ENCODE measurements around the gene MCUB.
"Not testable (repeated sequence)": the region's sequence is repeated elsewhere in the genome, so short reads cannot be mapped to it uniquely, and the experiment has no call there.

The MCUB gene

DNA sequence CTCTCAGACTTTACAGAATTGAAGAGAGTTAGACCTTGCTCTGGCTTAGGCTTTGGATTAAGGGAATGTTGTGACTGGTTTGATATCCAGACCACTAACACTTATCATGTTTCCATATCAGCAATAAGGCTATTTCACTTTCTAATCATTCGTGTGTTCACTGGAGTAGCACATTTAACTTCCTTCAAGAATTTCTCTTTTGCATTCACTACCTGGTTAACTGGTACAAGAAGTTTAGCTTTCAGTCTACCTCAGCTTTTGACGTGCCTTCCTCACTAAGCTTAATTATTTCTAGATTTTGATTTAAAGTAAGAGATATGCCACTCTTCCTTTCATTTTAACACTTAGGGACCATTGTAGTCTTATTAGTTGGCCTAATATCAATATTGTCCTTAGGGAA, 80.6 kb downstream of the MCUB start:
- no peak for DNase-seq

DNA sequence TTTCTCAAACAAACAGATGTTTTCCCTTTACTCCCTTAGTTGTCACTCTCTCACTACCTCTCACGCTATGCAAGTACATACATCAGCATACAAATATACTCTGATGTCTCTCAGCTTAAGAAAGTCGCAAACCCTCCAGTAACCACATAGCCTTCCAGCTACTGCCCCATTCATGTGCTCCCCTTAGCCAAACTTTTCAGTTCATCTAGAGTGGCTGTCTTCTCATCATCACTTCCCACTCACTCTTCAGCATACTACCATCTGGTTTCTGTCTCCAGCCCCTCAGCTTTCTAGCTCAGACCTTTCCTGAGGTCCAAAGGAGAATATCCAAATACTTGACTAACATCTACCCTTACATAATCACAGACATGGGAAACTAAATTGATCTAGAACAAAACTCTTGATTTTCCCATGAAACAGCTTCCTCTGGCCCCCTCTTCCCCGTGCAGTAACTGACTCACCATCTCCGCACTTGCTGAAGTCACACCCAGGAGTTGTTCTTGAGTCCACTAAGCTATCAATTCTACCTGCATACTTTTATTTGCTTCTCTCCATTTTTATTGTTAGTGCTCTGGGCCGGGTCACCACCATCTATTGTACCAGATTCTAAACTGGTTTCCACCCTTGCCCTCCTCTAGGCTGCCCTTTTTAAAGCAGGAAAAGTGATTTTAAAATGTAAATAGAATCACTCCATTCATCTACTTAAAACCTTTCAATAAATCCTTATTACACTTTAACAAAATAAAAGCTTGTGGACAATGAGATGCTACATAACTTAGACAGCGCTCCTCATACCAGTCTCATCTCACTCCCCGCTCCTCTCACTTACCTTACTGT, 86.0 kb downstream of the MCUB start:
- DNase-seq, result no peak

DNA sequence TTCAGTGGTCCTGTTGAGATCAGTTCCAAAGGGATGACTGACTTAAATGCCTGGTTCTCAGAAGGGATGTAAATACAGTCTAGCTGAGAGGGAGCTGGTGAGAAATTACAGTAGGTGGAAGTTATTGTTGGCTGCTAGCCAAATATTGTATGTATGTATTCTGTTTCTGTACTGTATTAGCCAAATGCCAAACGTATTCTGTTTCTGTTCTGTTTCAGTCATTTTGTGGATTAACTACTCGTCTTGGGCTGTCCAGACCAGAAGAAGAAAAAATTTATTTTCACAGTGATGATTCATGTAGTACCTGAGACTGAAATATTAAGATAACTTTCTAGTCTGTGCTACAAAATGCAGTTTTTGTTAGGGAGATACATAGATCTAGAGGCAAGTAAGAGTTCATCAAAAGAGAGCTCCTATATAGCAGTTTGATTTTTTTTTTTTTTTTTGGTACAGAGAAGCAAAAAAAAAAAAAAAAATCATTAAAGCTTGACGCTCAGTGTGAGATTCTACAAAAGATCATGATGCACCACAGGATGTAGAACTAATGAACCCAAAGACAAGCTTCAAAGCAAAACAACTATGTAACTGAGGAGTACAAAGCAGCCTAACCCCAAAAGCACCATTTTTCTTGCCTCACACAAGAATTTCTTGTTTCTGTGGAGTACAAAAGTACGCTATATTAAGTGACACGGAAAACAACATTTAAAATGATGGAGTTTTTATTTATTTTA, 88.4 kb downstream of the MCUB start:
- no peak for DNase-seq

DNA sequence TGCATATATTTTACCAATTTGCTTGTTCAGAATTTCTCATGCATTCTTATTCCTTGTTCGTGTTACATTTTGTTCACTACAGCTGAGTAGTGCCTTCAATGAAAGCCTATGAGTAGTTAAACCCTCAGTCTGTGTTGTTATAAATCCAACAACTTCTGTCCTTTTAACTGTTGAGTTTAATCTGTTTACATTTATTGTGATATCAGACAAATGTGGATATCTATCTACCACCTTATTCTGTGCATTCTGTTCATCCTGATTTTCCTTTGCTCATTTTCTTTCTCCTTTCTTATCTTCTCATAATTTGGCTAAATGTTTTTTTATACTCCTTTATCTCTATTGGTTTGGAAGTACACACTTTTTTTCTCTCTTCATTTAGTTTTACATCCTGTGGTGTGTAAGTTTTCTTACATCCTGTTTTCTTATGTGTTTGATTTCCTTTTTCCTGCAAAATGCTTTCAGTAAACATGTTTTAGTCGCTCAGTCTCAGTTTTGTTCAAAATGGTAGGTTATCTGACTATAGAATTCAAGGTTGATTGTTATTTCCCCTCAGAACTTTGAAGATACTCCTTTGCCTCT, 89.0 kb downstream of the MCUB start:
- DNase-seq, result no peak

DNA sequence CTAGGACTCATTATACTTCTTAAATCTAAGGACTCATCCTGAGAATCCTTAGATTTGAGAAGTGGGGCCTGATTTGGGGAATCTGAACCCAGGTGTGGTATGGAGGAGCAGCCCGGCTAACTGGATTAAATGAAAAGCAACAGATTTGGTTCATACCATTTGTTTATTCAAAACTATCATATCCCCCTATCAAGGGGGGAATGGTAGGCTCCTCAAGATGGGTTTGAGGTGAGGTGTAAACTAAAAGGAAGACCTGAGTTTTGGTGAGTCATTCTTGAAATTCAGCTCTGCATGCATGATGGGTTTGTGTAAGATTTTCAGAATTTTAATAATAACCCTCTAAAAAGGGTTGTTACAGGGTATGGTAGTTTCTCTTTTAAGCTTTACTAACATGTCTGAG, 89.8 kb downstream of the MCUB start:
- DNase-seq, result no peak

DNA sequence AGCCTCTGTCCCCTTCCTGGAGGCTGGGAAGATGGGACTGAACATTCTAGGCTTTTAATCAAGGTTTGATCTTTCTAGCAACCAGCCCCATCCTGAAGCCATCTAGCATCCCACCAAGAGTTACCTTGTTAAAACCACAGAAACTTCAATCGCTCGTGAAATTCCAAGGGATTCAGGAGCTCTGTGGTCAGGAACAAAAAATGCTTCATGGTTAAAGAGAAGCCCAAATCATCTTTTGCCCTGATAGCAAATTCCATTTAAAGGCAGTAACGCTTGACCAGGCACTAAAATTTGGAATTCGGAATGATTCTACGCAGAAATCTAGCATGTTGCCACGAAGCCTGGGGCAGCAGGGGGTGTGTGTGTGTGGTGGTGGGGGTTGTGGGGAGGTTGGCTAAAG, 95.3 kb downstream of the MCUB start:
- no peak for DNase-seq

DNA sequence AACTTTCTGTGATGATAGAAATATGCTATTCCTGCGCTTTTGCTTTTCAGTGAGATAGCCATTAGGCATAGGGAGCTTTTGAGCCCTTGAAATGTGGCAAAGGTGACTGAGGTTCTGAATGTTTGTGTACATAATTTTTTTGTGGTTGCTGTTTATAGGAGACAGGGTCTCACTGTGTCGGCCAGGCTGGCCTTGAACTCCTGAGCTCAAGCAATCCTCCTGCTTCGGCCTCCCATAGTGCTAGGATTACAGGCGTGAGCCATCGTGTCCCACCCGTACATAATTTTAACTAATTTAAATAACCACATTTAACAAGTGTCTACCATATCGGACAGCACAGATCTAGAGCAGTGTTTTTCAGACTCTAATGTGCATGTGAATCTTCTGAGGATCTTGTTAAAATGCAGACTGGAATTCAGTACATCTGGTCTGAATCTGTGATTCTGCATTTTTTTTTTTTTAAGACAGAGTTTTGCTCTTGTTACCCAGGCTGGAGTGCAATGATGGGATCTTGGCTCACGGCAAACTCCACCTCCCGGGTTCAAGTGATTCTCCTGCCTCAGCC, 97.9 kb downstream of the MCUB start:
- no peak for DNase-seq

DNA sequence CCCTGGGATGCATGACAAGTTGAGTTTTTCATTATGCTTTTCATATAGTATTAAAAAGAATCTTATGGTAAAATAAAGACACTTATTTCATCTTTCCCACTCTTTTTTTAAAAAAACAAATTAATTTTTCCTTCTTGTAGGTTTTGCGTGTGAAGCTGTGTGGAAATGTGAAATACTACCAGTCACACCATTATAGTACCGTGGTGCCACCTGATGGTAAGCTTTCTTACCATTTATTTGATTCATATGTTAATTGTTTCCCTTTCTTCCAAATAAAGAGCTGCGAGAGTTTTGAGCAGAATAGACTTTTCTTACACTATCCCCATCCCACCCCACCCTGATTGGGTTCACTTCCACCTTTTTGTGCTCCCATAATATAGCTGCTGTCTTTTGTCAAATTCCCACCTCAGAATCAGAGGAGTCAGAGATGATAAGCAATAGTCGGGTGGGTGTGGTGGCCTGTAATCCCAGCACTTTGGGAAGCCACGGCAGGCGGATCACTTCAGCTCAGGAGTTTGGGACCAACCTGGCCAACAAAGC, 98.9 kb downstream of the MCUB start:
- DNase-seq, result no peak

DNA sequence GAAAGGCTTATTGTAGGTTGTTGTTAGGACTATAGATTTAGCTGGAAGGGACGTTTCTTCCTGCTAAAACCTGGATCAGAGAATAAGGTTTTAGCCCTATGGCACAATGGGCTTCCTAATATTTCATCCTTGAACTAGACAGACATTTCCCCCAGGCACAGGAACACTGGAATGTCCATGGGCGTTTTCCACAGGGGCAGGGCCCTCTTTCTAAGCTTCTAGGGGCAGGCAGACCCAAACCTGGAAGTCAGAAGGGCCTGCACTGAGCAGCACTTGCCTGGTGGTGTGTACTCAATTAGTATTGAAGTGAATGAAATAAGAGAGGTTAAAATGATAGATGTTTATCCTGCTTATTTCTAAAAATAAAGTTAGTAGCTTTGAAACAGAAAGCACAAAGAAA, 102.1 kb downstream of the MCUB start:
- no peak for DNase-seq

DNA sequence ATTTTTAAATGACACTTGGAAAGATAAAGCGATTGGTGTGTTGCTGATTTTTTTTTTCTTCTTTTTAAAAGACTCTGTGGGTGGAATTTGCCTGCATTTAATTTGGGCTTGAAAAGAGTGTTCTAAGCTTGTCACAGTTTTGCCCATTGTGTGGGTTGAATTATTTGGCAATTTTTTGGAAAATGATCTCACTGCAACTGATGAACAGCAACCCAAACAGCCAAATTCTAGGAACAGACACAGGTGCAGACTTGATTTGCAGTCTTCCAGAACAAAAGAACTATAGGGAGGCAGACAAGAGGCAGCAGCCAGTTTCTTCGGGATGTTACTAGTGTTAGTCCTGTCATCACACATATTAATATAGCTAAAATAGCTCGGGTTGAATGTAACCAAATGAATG, 102.7 kb downstream of the MCUB start:
- DNase-seq, result no peak

DNA sequence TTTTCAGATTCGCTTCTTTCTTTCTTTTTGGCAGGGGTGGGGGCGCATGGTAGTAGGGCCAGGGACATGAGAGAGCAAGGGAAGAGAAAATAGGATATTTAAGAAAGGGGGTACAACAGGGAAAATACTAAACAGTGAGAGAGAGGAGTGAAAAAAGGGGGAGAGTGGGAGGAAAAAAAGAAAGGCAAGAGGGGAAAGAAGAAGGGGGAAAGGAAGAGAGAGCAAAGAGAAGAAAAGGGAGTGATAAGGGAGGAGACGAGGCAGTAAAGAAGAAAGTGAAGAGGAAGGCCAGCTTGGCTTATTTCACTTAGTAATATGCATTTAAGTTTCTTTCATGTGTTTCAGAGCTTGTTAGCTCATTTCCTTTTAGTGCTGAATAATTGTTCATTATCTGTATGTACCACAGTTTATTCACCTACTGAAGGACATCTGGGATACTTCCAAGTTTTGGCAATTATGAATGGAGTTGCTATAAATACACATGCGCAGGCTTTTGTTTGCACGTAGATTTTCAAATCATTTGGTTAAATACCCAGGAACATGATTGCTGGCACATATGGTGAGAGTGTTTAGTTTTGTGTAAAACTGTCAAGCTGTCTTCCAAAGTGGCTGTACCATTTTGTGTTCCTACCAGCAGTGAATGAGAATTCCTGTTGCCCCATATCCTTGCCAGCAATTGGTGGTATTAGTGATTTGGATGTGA, 105.9 kb downstream of the MCUB start:
- no peak for DNase-seq

DNA sequence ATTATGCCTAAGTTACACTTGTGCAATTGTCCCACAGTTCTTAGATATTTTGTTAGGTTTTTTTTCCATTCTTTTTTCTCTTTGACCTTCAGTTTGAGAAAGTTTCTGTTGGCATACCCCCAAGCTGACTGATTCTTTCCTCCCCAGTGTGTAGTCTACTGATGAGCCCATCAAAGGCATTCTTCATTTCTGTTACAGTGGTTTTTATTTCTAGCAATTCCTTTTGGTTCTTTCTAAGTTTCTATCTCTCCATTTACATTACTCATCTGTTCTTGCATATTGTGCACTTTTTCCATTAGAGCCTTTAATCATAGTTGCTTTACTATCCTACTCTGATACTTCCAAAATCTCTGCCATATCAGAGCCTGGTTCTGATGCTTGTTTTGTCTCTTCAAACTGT, 111.3 kb downstream of the MCUB start:
- DNase-seq, result no peak

DNA sequence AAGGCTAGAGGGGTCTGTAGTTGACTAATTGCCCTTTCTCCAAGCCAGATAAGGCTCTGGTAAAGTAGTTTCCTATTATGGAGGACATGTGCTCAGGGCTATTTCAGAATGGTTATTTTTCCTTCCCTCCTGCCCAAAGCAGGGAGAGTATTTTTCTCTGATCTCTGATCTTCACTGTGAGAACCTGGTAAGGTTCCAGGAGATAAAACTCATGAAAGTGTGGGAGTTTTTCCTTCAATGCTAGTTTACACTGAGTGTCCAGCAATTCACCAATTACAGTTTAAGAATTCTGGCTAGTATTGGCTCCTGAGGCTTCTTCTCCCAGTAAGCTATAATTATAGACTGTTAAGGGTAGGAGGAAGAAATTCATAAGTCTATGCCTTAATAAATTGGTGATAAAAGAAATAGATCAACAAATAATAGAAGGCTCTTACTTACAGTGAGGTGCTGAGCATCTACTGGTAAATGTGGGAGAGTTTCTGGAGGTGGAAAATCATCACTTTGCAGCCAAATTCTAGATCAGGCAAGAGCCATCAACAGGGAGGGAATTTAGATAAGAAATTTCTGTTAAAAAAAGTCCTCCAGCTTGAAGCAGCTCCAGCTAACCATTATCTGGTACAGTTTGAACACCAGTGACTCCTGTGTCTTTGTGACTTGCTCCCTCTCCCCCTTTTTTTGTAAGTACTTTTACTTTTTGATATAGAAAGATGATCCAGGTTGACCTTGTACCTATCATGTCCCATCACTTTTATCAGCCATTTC, 112.3 kb downstream of the MCUB start:
- no peak for DNase-seq

DNA sequence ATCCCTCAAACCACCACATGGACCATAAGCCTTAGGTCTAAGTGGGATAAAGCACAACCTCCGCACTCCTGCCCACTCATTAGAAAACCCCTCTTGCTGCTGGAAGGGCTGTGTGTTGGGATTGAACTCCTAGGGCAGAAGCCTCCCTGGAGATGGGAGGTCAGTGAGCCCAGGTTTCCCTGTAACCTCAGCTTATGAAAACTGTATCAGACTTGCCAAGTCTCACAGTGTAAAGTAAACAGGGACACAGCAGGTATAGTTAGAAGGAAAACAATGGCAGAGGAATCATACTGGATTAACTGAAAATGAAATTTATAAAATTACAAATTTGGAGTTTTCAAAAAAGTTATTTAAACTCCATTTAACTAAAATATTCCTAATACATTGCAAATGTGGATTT, 113.3 kb downstream of the MCUB start:
- no peak for DNase-seq

DNA sequence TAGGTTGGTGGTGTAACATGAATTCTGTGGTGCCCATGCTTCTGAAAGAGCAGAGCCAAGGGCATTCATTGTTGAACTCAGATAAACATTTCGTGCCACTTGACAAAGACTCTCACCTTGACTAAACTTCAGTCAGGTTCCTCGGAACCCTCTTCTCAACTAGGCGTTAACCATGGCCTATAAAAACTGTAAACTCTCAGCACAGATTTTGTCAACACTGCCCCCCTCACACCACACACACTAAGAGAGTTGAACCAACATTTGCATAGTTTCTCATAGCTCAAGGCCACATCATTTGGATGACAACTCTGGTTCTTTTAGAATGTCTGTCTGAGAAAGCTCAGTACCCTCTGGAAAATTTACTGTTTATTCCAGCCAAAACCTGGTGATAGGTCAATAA, 115.1 kb downstream of the MCUB start:
- no peak for DNase-seq

DNA sequence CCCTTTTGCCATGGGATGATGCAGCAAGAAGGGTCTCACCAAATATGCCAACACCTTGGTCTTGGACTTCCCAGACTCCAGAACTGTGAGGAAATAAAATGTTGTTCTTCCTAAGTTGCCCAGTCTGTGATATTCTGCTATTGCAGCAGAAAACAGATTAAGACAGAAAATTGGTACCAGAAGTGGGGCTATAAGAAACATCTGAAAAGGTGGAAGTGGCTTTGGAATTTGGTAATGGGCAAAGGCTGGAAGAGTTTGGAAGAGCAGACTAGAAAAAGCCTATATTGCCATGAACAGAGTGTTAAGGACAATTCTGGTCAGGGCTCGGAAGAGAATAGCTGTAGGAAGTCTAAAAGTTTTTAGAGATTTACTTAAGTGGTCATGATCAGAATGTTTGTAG, 115.8 kb downstream of the MCUB start:
- DNase-seq, result no peak

DNA sequence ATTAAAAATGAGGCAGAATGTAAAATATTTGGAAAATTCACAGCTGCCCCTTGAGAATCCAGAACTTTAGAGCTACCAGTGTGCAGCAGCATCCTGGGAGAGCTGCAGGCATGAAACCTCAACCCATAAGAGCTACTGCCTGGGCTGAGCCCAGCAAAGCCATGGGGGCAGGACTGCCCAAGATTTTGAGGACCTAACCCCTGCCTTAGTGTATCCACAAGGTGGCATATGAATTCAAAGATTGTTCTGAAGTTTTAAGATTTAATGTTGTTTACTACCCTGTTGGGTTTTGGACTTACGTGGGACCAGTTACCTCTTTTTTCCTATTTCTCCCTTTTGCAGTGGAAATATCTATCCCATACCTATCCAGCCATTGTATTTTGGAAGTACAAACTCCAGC, 116.8 kb downstream of the MCUB start:
- DNase-seq, result no peak

DNA sequence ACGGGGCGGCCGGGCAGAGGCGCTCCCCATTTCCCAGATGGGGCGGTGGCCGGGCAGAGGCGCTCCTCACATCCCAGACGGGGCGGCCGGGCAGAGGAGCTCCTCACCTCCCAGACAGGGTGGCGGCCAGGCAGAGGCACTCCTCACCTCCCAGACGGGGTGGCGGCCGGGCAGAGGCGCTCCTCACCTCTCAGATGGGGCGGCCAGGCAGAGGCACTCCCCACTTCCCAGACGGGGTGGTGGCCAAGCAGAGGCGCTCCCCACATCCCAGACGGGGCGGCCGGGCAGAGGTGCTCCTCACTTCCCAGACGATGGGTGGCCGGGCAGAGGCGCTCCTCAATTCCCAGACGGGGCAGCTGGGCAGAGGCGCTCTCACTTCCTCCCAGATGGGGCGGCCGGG, 118.4 kb downstream of the MCUB start:
- not testable (repeated sequence) for DNase-seq

DNA sequence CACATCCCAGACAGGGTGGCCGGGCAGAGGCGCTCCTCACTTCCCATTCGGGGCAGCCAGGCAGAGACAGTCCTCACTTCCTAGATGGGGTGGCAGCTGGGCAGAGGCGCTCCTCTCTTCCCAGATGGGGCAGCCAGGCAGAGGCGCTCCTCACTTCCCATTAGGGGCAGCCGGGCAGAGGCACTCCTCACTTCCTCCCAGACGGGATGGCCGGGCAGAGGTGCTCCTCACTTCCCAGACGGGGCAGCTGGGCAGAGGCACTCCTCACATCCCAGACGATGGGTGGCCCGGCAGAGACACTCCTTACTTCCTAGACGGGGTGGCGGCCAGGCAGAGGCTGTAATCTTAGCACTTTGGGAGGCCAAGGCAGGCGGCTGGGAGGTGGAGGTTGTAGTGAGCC, 118.9 kb downstream of the MCUB start:
- not testable (repeated sequence) for DNase-seq

DNA sequence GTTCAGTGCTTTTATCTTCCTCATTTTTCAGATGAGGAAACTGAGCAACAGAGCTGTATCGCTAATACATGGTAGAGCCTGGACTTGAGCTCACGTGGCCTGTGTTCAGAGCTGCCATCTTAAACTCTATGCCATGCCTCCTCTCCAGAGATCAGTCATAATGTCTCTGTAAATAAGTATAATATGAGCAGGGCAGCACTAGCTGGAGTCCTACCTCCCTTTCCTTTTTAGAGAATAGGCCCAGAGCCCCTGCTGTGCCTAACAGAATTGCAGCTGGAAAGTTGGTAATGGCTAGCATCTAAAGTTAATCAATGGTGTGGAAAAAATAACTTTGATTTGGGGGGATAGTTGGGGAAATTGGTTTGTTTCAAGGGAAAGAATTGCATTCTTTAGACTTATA, 122.8 kb downstream of the MCUB start:
- no peak for DNase-seq

DNA sequence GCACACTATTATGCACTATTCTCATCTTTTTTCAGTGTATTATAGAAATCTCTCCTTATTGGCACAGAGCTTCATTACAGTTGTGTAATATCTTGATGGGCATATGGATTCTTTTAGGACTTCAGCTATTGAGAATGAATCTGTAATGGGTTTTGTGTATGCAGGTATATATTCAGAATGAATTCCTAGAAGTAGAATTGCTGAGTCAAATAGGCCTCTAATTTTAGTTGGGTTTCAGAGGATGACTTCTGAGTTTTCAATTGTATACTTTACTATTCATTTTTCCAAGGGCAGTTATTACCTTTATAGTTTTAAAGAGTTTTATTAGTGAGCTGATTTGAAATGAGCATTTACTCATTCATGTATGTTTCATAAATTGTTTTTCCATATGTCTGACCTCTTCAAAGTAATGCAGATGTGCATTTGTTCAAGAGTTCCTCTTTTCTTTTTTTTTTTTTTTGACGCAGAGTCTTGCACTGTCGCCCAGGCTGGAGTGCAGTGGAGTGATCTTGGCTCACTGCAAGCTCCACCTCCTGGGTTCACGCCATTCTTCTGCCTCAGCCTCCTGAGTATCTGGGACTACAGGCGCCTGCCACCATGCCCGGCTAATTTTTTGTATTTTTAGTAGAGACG, 123.7 kb downstream of the MCUB start:
- DNase-seq, result no peak

DNA sequence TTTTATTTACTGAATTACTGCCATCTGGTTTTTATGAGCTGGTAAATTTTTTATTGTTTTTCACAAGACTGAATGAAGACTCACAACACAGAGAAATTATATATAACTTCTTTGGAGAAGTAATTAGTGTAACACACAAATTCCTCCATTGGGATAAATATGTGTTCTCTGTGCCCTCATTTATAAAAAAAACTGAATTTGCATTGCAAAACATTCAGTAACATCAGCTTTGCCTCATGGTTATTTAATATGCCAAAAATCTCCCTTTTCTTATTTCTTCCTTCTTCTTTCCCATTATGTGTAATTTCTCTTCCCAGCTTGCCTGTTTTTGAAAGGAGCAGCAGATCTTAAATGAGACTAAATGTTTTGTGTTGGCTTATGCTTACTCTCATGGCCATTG, 124.7 kb downstream of the MCUB start:
- no peak for DNase-seq
